Endodermal cell (in vitro differentiated cells): ENCODE results near the gene KDF1. TPM values are rescaled to one million over a fixed set of nuclear protein-coding genes. Genes with fewer than 3 reads are reported as not detected.

Experiments used
- DNase-seq: peaks from one replicate; pipeline ENCODE4 v3.0.0-alpha.2; 2017
- H3K27ac ChIP-seq: 2 replicates; pipeline ENCODE4 v1.5.1; 2013; ENCODE audit warnings: mild to moderate bottlenecking, low read depth, low read length, moderate library complexity
- H3K27me3 ChIP-seq: 2 replicates; pipeline ENCODE4 v1.6.1; 2013; ENCODE audit warnings: mild to moderate bottlenecking, low read length, moderate library complexity; ENCODE audit not compliant: insufficient read depth, control insufficient read depth, poor library complexity, severe bottlenecking
- H3K36me3 ChIP-seq: 2 replicates; pipeline ENCODE4 v1.7.0; 2013; ENCODE audit warnings: mild to moderate bottlenecking, low read length, moderate library complexity; ENCODE audit not compliant: control insufficient read depth, insufficient read depth
- H3K4me1 ChIP-seq: one replicate; pipeline ENCODE4 v1.7.0; 2013; ENCODE audit warnings: low read length; ENCODE audit not compliant: control insufficient read depth, insufficient read depth
- H3K4me3 ChIP-seq: 2 replicates; pipeline ENCODE4 v1.5.1; 2013; ENCODE audit warnings: mild to moderate bottlenecking, low read length, moderate library complexity
- H3K9ac ChIP-seq: 2 replicates; pipeline ENCODE4 v1.6.1; 2013; ENCODE audit warnings: mild to moderate bottlenecking, low read length, moderate library complexity; ENCODE audit not compliant: poor library complexity, severe bottlenecking; ENCODE audit errors: extremely low read depth
- H3K9me3 ChIP-seq: 2 replicates; pipeline ENCODE4 v1.6.1; 2013; ENCODE audit warnings: mild to moderate bottlenecking, low read length, moderate library complexity; ENCODE audit not compliant: control insufficient read depth
- H3K27ac Mint-ChIP-seq: 2 replicates; pipeline ENCODE4 v1.8.0; 2020; ENCODE audit warnings: mixed read lengths
- H3K27me3 Mint-ChIP-seq: 2 replicates; pipeline ENCODE4 v1.8.0; 2021; ENCODE audit warnings: mild to moderate bottlenecking, mixed read lengths; ENCODE audit not compliant: insufficient read depth
- H3K36me3 Mint-ChIP-seq: 2 replicates; pipeline ENCODE4 v1.8.0; 2020; ENCODE audit warnings: low read depth, mixed read lengths
- H3K4me1 Mint-ChIP-seq: 2 replicates; pipeline ENCODE4 v1.8.0; 2020; ENCODE audit warnings: mixed read lengths
- H3K4me3 Mint-ChIP-seq: 2 replicates; pipeline ENCODE4 v1.8.0; 2020; ENCODE audit warnings: mild to moderate bottlenecking, moderate library complexity, mixed read lengths
- H3K9me3 Mint-ChIP-seq: 2 replicates; pipeline ENCODE4 v1.8.0; 2020; ENCODE audit warnings: mild to moderate bottlenecking, mixed read lengths
- CTCF ChIP-seq: fragments of 200-600 bp; sonication (generic); conservative IDR thresholded peaks from 2 replicates; pipeline ENCODE4 v1.5.0; 2021; ENCODE audit warnings: antibody characterized with exemption, mild to moderate bottlenecking
- WGBS, 2 experiments: methylation state at CpG; one replicate each; pipeline versions ENCODE4 v1.1.5 to v1.1.7; 2013; ENCODE audit warnings: missing lambda C conversion rate in 2 of 2, mixed read lengths in 1 of 2; ENCODE audit not compliant: insufficient coverage in 1 of 2, insufficient read length in 1 of 2; 5-methylcytosine and 5-hydroxymethylcytosine counted together
- total RNA-seq, 2 donors: library from RNA; stranded (reverse); fragmentation: NEBNext Ultra II Directional in 1 of 2; extraction: Animal tissue kit (Norgen Biotek cat#: 25700) in 1 of 2; gene quantifications; 2 replicates in 1 of 2; 3 replicates in 1 of 2; pipeline ENCODE4 v1.2.1, GENCODE V29; 2021

KDF1 gene
- total RNA-seq, 2 donors from 2014 or later, result 17.2 to 22.7 TPM

- peak overlapping the region; percentile 98 for H3K9ac ChIP-seq
Observed at GRCh38 chr1:26900815-26901511, 59.3 kb downstream of the KDF1 start.

GRCh38 chr1:26900001-26900814 is 60.1 kb downstream of the KDF1 start, which contains the start of gene GPATCH3:
Gene GPATCH3 (minus strand): TSS chr1:26900467. CDS start chr1:26900442, 25 bp downstream.
- Mint-ChIP-seq H3K36me3 (peaks cover 23% of the 10 kb centered on the region), H3K4me1 (peaks cover 19% of the 10 kb centered on the region), H3K27me3 (no peaks in the 10 kb centered on the region), H3K9me3 (no peaks in the 10 kb centered on the region), H3K4me3 (peak within 1 kb of the TSS; percentile 92), H3K27ac (peak within 1 kb of the TSS; percentile 99)
- no peak for TF ChIP-seq CTCF
- Histone ChIP-seq H3K9ac (peak within 1 kb of the TSS; percentile 98), H3K9me3 (no peaks in the 10 kb centered on the region), H3K4me1 (no peaks in the 10 kb centered on the region), H3K27me3 (no peaks in the 10 kb centered on the region), H3K27ac (peak within 1 kb of the TSS; percentile 86), H3K4me3 (peak within 1 kb of the TSS; percentile 84), H3K36me3 (peaks cover 18% of the 10 kb centered on the region)
- WGBS, 2 experiments, result 0 to 1% methylated on average over 33 to 49 of the region's 50 CpGs
- peak; percentile 95 for DNase-seq

More at GRCh38 chr1:26900815-26901511, 59.3 kb downstream of the KDF1 start:
- no peaks in the 10 kb centered on the region for H3K27me3 Mint-ChIP-seq
- WGBS, 2 experiments, result 75 to 82% methylated on average over 11 to 17 of the region's 18 CpGs
- no peak overlapping the region for H3K27ac ChIP-seq
- peak overlapping the region; percentile 92 for H3K4me3 Mint-ChIP-seq
- no peak for TF ChIP-seq CTCF
- peak overlapping the region; percentile 84 for H3K4me3 ChIP-seq
- peaks cover 18% of the 10 kb centered on the region for H3K36me3 Mint-ChIP-seq
- H3K4me1 ChIP-seq, result no peaks in the 10 kb centered on the region
- H3K36me3 ChIP-seq, result peaks cover 16% of the 10 kb centered on the region
- H3K4me1 Mint-ChIP-seq, result peaks cover 19% of the 10 kb centered on the region
- no peaks in the 10 kb centered on the region for H3K9me3 ChIP-seq
- no peak for DNase-seq
- H3K27me3 ChIP-seq, result no peaks in the 10 kb centered on the region
- H3K9me3 Mint-ChIP-seq, result no peaks in the 10 kb centered on the region
- peak overlapping the region; percentile 99 for H3K27ac Mint-ChIP-seq

Other genes with a start within 250 kb of the KDF1 start
- 10 to 100 TPM; 12.7 to 14.6 TPM for gene PIGV, start 172.5 kb downstream of the KDF1 start, total RNA-seq
- 10 to 100 TPM; 39.7 to 42.4 TPM for gene ZDHHC18, start 133.8 kb downstream of the KDF1 start, total RNA-seq
- gene SFN, start 97.3 kb downstream of the KDF1 start, total RNA-seq, result 1 to 10 TPM; 1.5 to 2.6 TPM
- gene GPN2, start 70.2 kb downstream of the KDF1 start, total RNA-seq, result 10 to 100 TPM; 32.6 to 38.5 TPM
- gene GPATCH3, start 60.0 kb downstream of the KDF1 start, total RNA-seq, result 10 to 100 TPM; 21.3 to 23.2 TPM
- gene NR0B2, start 46.5 kb downstream of the KDF1 start, total RNA-seq, result not detected
- gene NUDC, start 38.7 kb downstream of the KDF1 start, total RNA-seq, result 100 to 1,000 TPM; 103 to 120 TPM
- gene TRNP1, start 33.2 kb upstream of the KDF1 start, total RNA-seq, result 10 to 100 TPM; 14.3 to 21.2 TPM
- 10 to 100 TPM in 1 of 2 donors, 1 to 10 TPM in 1; 9.4 to 19.0 TPM for gene TENT5B, start 52.4 kb upstream of the KDF1 start, total RNA-seq
- 10 to 100 TPM; 25.9 to 34.7 TPM for gene SLC9A1, start 194.7 kb upstream of the KDF1 start, total RNA-seq